Activated CD4-positive, alpha-beta T cell treated with anti-CD3 and anti-CD28 coated beads, Interleukin-2, amount 50 U/mL, for 16 hours (primary cell): ENCODE measurements around the gene WDR64.
"Not testable (repeated sequence)": the region's sequence is repeated elsewhere in the genome, so short reads cannot be mapped to it uniquely, and the experiment has no call there.

Experiments used
- DNase-seq: peaks from one replicate; pipeline ENCODE4 v3.0.0-alpha.2; 2020

The WDR64 gene

DNA sequence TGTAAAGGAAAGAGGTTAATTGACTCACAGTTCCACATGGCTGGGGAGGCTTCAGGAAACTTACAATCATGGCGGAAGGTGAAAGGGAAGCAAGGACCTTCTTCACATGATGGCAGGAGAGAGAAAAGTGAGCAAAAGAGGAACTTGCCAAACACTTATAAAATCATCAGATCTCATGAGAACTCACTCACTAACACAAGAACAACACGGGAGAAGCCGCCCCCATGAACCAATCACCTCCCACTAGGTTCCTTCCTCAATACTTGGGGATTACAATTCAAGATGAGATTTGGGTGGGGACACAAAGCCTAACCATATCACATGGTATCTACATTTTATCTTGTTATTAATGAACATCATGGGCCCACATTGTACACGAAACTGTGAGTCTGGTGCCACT is 51.7 kb downstream of the WDR64 start:
- not testable (repeated sequence) for DNase-seq

DNA sequence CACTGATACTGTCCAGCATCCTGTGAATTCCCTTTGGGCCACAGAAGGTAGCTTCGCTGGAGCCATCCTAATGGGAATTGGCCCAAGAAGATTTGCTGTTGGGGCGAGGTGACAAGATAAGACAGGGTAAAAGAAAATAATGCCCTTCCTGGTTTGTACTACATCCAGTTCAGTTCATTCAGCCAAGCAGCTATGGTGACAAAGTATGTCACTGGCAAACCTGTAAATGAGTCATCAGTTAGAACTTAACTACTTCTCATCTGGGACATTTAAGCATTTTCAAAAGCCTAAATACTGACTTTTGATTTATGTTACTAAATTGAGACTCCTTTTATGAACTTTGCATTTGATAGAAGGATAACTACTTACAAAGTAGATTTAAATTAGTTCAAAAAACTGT is 54.2 kb downstream of the WDR64 start:
- no peak for DNase-seq

DNA sequence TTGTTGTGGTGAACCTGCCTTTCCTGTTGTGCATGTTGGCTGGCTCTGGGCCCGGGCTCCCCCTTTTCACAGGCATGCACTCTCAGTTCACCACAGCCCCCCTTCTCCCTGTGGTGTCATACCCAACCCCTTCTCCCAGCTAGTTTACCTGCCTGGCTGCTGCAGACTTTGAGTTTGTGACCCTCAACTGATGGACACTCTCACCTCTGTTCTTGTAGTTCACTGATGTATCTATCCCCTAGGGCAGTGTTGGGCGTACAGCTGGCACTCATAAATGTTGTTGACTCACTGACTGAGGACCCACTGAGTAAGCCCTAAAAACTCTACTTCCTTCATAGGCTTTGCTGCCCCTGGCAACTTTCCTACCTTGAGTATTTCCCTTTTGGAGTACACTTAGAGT is 54.9 kb downstream of the WDR64 start:
- DNase-seq = no peak

DNA sequence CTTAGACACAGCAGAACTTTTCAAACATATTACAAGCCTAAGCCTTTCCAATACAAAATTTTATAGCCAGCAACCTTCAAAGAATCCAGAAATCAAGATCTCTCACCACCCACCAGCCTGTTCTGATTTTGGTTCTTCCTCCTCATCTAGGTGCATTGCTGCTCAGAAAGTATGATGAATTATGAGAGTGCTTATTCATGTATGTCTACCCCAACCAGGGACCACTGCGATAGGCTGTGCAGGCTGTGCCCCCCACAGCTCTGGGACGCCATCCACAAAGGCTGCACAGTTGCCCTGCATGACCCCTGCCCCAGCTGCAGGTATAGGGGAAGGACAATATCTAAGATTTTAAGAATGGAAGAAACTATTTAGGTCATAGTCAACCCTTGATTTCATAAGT is 55.4 kb downstream of the WDR64 start:
- DNase-seq = no peak

DNA sequence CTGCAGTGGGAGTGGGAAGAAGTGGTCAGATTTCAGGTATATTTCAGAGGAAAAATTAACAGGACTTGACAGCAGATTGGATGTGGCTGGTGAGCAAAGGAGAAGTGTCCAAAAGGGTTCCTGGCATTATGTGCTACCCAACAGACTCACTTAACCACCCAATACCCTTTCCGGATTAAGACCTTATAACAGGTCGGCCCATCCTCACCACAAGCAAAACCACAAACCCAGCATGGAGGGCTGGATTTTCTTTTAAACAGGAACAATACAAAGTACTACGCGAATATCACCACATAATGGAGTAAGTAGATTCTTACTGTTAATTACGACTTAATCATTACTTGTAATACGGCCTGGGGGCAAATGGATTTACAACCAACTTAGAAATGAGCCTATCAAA is 59.2 kb downstream of the WDR64 start:
- no peak for DNase-seq

DNA sequence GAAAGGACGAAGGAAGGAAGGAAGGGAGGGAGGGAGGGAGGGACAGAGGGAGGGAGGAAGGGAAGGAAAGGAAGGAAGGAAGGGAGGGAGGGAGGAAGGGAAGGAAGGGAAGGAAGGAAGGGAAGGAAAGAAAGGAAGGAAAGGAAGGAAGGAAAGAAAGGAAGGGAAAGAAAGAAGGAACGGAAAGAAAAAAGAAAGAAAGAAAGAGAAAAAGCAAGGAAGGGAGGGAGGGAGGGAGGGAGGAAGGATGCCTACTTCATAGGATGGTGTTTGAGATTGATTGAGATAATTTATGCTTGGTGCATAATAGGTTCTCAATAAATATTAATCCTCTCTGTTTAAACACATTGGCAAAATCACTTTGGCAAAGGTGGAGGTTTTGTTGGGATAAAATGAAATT is 61.2 kb downstream of the WDR64 start:
- no peak for DNase-seq

DNA sequence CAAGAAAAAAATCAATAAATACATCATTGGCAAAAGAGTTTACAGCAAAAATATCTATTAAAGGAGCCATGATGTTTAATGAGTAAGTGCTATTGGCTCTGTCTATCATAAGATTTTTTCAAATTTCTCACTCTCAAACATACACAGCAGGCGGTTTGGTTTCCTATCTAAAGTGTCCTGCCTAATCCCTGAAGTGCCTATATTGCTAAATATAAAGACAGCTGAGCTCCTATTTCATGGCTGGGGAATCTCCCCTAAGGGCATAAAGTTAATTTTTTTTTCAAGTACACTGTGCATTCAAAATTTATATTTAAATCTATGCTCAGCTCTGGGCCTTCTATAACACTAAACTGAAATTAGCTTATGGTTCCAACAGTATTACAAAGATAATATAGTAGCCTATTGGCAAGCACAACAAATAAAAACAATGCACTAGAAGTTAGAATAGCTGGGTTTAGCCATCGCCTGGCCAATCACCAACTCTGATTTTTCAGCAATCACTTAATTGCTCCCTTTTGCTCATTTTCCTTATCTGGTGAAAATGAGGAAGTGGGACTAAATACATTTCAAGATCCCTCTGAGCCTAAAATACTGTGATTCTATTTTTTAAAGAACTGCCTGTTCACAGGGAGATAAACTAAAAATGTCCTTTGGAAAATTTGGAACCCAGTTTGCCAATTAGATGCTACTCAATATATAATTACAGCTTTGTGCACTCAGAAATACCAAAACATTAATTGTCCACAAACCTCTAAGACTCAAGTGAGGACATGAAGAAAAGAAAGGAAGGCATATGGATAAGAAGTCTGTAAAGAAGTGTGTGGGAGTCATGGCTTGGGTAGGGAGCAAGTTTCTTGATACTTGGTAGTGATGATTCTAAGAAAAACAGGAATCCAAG is 62.5 kb downstream of the WDR64 start:
- no peak for DNase-seq

DNA sequence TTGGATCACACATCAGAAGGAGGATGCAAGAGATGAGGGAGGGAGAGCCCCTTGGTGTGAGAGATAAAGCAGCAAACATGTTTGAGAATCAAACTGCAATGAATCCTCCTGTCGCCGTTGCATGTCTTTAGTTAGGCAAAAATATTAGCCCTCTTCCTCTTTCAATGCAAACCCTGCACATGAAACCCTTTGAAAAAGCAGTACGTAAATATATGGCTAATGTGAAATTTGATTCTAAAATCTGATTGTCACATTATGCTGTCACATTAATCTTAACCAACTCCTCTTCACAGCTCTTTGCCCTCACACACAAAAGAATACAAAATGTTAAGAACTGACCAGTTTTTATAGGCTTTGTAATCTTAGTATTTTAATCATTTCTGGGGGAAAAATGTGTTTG is 63.4 kb downstream of the WDR64 start:
- no peak for DNase-seq

DNA sequence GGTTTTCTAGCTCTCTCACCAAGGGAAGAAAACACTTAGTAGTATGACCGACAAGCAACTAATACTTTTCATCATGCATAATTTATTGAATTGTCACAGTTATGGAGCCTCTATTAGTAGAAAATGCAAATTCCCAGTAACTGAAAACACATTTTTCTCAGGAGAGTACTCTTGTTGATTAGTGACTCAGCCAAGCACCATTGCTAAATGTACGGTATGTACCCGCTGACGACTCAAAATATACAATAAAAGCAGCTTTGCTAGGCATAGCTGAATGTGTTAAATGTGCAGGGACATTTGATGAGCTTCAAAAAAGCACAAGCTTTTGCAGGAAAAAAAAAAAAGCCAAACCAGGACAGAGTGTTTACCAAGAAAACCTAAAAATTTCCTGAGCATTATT is 63.9 kb downstream of the WDR64 start:
- DNase-seq = no peak

DNA sequence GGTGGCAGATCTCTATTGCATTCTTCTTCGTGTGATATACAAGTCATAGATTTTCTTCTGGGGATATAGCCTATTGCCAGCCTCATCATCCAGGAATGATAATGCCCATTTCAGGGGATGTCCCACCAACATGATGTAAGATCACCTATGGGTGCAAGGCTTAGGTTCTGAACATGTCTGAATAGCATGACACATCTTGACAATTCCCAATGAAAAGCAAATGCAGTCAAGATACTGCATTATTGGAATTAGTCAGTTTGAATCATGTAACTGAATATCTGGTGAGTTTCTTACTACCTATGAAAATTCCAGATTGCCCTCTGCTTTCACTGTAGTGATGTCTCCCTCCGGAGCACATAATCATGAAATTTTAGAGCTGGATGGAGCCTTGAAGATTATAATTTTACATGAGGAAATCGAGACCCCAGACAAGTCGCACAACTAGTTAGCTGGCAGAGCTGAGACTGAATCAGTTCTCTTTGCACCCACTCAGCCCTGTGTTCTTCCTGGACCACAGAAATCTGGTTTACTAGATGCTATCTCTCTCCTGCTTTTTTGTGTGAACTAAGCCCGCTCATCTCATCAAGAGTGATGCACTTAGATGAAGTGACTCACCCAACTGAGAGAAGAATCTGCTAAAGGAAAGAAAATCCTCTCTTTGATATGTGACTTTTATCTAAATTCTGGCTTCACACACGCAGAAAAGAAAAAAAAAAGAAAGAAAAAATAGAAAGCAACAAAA is 65.0 kb downstream of the WDR64 start:
- DNase-seq = no peak

DNA sequence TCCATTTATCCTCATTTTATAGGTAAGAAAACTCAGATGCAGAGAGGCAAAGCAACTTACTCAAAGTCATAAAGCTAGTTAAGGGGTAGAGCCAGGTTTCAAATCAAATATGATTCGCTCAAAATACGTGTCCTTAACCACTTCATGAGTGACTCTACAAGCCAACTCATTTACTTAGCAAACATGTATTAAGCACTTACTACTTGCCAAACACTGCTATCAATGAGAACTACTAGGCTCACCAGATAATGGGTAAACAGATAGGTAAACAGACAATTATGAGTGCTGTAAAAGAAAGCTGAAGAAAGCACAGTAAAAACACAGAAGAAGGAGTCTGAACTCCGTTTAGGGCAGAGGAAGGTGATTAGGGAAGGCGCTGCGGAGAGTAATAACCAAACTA is 65.9 kb downstream of the WDR64 start:
- DNase-seq = no peak

DNA sequence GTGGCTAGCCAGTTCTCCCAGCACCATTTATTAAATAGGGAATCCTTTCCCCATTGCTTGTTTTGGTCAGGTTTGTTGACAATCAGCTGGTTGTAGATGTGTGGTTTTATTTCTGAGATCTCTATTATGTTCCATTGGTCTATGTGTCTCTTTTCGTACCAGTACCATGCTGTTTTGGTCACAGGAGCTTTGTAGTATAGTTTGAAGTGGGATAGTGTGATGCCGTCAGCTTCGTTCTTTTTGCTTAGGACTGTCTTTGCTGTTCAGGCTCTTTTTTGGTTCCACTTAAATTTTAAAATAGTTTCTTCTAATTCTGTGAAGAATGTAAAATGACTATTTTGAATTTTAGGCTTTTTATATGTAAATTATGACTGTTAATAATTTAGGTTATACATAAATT is 68.9 kb downstream of the WDR64 start:
- DNase-seq = no peak

DNA sequence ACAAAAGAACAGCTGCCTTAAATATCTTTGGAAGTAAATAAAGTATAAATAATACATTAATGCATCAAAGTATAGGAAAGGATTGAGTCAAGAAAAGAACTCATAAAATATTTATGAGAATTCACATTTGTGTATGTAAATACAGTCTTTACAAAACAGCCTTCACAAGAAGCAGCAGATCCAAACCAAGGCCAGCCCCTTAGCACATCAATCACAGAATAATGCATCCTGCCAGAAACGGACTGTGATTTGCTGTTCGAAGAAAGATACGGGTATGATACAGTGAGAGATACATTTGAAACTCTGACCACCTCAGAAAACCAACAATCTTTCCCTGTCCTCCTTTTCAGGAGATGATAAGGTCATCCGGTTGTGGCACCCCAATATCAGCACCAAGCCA is 70.9 kb downstream of the WDR64 start:
- no peak for DNase-seq

DNA sequence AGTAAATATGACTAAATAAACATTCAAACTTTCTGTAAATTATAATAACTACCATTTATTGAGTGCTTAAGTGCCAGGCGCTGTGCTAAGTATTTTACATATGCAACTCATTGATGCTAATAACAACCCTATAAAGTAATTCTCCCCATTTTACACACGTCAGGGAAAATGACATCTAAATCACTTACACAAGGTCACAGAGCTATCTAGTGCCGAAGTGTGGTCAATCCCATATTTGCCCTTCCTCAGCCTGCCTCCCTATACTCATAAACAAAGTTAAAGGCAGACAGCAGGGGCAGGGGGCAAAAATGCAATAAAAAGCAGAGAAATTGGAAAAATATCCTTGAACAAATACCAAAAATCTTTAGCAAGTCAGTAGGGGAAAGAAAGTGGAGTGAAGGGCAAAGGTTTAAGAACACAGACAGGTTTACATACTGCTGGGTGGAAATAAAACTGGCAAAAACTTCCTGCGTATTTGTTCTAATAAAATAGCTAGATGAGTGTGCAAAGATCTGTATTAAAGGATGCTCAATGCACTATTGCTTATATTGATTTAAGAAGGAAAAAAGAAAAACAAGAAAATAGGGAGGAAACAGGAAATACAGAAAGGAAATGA is 72.8 kb downstream of the WDR64 start:
- no peak for DNase-seq

DNA sequence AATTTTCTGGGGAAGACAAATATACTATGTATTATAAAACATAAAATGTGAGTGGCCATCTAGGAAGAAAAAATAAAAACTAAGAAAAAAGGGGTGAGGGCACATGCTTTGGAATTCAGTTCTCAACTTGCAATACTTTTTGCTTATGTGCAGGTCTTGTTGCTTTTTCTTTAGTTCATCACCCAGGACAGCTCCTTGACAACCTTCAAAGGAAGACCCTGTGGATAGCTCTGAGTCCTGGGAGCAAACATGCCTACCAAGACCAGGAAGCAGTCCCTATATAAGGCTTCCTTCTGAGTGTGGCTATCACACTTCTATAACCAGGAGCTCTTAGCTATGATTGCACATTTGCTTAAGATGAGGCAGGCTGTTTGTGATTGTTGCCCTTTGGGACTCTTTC is 78.0 kb downstream of the WDR64 start:
- DNase-seq = no peak

DNA sequence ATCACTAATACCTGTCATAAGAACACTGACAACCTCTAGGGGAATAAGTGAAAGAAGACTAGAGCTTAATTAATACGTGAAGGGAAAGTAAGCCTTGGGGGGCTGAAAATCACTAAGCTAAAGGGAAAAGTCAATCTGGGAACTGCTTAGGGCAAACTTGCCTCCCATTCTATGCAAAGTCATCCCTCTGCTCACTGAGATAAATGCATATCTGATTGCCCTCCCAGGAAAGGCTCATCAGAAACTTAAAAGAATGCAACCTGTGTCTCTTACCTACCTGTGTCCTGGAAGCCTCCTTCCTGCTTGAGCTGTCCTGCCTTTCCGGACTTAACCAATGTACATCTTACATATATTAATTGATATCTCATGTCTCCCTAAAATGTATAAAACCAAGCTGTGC is 81.8 kb downstream of the WDR64 start:
- no peak for DNase-seq

DNA sequence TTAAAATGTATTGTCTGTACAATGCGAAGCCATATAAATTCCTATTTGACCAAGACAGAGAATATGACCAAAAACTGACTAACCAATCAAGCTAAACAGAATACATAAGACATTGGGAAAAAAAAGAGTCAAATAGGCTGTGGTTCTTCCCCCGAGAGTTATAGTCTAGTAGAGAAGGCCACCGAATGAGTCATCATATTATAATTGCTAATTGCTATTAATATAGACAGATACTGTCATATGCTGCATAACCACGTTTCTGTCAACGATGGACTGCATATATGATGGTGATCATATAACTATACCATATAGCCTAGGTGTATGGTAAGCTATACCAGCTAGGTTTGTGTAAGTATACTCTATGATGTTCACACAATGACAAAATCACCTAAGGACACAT is 82.5 kb downstream of the WDR64 start:
- DNase-seq = no peak

DNA sequence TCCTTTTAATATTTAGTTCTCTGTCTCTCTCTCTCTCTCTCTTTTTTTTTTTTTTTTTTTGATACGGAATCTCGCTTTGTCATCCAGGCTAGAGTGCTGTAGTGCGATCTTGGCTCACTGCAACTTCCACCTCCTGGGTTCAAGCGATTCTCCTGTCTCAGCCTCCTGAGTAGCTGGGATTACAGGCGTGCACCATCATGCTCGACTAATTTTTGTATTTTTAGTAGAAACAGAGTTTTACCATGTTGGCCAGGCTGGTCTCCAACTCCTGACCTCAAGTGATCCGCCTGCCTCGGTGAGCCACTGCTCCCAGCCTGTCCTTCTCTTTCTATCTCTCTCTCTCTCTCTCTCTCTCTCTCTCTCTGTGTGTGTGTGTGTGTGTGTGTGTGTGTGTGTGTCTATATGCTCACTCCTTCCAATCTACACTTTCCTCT is 83.4 kb downstream of the WDR64 start:
- not testable (repeated sequence) for DNase-seq

DNA sequence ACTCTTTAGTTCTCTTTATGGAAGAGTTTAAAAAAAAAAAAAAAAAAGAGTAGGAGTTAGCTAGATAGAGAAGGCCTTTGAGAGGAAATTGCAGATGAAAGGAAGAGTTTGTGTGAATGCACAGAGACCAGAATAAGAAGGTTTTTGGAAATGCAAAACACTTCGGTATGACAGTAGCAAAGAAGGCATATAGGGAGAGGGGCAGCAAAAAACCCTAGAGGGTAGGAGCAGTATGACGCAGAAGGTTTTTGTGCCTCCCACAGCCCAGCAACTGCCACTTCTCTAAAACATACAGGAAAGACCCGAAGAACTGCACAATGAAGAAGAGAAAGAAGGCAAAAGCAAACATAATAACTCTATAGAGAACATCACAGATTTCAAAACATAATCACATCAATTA is 84.3 kb downstream of the WDR64 start:
- no peak for DNase-seq

DNA sequence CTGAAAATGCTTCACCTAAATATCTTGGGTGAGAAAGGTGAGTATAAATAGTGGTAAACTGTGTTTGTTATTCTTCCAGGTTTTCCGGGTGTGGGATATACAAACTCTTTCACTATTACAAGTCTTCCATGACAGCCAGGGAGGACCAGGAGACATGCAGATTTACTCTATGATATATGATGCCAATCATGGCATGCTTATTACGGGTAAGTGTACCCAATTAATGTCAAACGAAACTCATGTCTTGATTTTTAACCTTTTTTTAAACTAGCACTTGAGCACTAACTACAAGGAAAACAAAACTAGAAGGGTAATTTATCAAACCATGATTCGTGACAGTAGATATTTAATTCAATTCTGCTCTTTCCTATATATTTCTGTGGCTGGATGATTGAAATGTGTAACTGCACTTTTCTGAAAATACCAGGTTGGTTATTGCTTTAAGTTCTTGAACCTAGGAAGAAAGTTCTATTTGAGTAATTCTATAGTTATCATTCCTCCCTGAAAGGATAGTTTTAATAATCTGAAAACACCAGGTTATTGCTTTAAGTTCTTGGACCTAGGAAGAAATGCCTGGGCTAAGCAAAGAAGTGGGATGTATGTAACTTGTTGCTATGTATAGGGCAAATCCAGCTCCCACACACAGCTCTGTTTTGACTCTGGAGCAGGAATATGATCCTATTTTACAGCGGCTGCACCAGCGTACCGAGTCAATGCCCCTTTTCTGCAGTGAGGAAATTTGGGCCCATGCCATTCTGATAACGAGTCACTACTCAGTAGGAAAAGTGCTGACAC is 86.4 kb downstream of the WDR64 start:
- DNase-seq = no peak

DNA sequence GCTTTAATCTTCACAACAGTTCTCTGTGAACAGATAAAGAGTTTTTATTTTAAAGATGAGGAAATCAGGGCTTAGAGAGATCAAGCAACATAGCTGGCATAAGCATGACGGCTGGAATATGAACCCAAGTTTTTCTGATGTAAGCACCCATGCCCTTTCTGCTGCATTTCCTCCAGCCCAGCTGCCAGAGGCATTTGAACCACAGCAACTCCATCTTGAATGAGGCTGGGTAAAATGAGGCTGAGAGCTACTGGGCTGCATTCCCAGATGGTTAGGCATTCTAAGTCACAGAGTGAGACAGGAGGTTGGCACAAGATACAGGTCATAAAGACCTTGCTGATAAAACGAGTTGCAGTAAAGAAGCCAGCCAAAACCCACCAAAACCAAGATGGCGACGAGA is 90.0 kb downstream of the WDR64 start:
- no peak for DNase-seq

DNA sequence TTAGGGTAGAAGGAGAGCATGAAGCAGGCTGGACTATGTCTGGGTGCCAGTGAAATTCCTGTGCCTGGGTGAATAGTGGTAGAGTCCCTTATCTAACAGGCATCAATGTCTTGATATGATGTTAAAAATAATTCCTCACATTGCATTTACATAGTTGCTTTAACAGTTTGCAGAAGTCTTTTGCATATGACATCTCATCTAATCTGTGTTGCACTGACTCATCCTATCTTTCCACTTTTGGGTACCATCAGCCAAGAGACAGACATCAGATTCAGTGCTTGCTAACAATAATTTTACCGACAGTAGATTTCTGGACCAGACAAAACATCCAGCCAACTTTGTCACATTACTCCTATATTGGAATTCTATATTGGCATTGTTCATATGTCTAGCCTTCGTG is 92.5 kb downstream of the WDR64 start:
- DNase-seq = no peak

DNA sequence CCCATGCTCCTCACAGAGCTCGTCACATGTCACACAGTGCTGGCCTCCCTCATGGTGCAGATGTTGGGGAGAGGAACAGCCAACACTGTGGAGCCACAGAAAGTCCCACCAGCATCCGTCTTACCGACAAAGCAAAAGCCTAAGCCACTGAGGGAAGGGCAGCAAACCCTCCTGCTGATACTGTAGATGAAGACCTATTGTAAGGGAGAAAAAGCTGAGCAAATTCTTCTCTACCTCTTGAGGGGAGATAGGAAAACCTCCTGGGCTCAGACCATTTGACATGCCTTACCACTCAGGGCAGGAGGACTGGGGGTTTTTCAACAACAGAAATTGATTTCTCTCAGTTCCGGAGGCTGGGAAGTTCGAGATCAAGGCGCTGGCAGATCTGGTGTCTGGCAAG is 95.9 kb downstream of the WDR64 start:
- DNase-seq = no peak
